Fibroblast of villous mesenchyme (primary cell): Measurements from ENCODE around the gene FXR1. TPM values are rescaled to one million over a fixed set of nuclear protein-coding genes. Genes with fewer than 3 reads are reported as not detected.

Experiments
- DNase-seq: peaks from one replicate; pipeline ENCODE4 v3.0.0-alpha.2; 2010; ENCODE audit warnings: low read depth
- H3K4me3 ChIP-seq: 2 replicates; pipeline ENCODE4 v1.5.1; 2011; ENCODE audit warnings: low read depth, mild to moderate bottlenecking, low read length
- total RNA-seq: library from RNA; depleted of rRNA; stranded (reverse); fragments of >200 nt; gene quantifications from 2 replicates; pipeline ENCODE4 v1.2.3, GENCODE V29; 2012
- TF ChIP-seq, protein P1 (sequence below): IDR thresholded peaks from 2 replicates; pipeline ENCODE4 v1.5.1; 2012; ENCODE audit warnings: low read depth, mild to moderate bottlenecking, low read length; ENCODE audit not compliant: insufficient read depth

Gene FXR1
- total RNA-seq, 1 donor, result 131 TPM

DNA sequence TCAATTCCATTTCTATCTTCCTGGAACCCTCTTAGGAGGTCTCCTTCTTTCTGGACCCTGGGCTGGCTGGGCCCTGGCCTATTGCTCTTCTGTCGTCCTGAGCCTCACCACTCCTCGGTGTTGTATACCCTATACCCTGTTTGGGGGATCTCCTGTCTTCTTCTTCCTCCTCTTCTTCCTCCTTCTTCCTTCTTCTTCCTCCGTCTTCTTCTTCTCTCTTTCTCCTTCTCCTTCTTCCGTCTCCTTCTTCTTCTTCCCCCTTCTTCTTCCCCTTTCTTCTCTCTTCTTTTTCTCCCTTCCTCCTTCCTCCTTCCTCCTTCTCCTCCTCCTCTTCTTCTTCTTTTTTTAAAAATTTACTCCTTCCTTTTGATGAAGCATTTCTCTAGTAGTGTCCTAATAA, 30.4 kb upstream of the FXR1 start:
- TF ChIP-seq, protein P1, sequence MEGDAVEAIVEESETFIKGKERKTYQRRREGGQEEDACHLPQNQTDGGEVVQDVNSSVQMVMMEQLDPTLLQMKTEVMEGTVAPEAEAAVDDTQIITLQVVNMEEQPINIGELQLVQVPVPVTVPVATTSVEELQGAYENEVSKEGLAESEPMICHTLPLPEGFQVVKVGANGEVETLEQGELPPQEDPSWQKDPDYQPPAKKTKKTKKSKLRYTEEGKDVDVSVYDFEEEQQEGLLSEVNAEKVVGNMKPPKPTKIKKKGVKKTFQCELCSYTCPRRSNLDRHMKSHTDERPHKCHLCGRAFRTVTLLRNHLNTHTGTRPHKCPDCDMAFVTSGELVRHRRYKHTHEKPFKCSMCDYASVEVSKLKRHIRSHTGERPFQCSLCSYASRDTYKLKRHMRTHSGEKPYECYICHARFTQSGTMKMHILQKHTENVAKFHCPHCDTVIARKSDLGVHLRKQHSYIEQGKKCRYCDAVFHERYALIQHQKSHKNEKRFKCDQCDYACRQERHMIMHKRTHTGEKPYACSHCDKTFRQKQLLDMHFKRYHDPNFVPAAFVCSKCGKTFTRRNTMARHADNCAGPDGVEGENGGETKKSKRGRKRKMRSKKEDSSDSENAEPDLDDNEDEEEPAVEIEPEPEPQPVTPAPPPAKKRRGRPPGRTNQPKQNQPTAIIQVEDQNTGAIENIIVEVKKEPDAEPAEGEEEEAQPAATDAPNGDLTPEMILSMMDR, result no peak

DNA sequence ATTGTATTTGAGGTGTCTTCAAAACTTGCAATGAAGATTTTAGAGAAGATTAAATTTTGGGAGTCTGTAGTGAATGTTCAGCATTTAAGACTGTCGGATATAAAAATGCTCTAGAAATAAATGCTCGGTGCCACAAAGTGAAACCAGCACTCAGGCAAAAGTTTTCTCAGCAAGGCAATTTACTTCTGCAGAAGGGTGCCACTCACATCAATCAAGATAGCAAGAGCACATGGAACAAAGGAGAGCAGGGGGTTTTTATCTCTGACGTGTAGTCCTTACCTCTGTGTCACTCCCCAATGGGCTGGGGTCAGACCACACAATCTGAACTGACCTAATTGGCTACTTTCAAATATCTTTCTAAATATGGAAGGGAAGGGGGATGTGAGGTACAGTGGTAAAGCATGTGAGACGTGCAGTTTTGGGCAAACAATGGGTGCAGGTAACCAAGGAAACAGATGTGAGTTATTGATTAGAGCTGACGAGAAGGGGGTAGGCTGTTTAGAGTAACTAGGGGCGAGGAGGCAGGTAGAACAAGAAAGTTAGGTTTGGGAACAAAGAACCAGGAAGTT, 23.4 kb upstream of the FXR1 start:
- TF ChIP-seq, protein P1, result no peak
- DNase-seq, result no peak
- no peak overlapping the region for H3K4me3 ChIP-seq

More for the DNA sequence above, 30.4 kb upstream of the FXR1 start:
- H3K4me3 ChIP-seq, result no peak overlapping the region
- no peak for DNase-seq

DNA sequence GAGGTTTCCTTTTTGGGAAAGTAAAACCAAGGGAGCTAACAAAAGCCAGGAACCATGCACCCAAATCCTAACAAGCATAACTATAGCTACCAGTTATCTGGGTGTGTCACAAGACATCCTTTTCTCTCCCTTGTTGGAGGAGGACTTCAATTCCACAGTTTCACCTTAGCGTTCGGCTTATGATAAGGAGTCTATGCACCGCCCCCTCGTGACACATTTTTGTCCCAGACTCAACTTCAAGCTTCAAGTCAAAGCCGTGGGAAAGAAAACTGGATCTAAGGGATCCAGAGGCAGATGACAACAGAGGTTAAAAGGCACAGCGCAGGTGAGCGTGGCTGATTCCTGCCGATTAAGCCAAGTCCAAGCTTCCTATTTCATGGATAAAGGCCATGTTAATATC, 13.9 kb upstream of the FXR1 start:
- TF ChIP-seq, protein P1, result no peak
- H3K4me3 ChIP-seq, result no peak overlapping the region
- no peak for DNase-seq

DNA sequence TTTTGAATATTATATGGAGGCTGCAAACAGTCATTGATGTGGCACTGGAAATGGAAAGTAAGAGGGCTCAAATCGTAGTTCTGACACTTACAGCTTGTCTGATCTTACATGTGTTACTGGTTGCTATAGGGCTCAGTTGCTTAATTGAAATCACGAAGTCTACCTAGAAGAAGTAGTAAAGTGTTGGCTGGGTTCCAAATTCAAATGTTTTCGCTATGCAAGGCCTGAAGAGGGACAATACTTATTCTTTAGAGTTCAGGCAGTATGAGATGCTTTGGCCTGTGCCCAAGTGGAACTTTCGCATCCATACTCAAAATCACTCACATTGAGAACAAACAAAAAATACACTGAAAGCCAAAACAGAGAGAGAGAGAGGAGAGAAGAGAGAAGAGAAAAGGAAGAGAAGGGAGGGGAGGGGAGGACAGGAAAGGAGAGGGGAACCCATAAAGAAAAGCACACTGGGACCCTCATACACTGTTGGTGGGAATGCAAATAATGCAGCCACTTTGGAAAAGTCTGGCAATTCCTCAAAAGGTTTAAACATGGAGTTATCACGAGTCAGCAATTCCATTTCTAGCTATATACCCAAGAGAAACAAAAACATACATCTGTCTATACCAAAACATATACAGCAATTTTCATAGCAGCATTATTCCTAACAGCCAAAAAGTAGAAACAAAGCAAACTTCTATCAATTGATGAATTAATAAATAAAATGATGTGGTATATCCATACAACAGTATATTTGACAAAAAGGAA, 2.9 kb upstream of the FXR1 start:
- no peak overlapping the region for H3K4me3 ChIP-seq
- DNase-seq, result no peak
- TF ChIP-seq, protein P1, result no peak

DNA sequence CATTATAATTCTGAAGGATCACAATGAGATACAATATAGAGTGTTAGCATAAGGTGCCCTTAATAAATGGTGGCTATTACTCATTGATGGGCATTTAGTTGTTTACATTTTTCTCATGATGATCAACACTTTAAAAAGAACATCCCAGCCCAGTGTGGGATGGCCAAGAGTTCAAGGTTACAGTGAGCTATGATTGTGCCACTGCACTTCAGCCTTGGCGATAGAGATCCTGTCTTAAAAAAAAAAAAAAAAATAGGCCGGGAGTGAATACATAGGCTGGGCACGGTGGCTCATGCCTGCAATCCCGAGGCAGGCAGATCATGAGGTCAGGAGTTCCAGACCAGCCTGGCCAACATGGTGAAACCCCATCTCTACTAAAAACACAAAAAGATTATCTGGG, 1.6 kb upstream of the FXR1 start:
- DNase-seq, result no peak
- TF ChIP-seq, protein P1, result no peak
- H3K4me3 ChIP-seq, result no peak overlapping the region

DNA sequence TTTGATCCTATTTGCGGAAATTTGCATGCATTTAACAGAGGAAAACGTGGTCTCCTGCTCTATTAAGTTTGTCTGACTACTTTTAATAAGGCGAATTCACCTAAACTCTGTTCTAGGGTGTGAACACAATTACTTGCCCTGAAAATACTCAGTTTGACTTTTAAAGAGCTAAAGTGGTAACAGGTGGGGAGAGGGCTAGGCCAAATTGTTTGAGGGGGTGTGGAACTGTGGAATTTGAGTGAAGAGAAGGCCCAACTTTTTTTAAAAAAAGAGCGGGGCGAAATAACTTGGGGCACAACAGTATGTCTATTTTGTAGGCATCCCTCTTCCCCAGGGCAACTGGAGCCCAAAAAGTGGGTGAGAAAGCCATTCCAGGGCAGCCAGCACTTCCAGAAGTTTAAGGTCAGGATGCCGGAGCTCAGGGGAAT, 580 bp upstream of the FXR1 start:
- no peak for DNase-seq
- H3K4me3 ChIP-seq, result peak overlapping the region; percentile 99
- TF ChIP-seq, protein P1, result no peak
